Neural crest cell (in vitro differentiated cells): Measurements from ENCODE around the gene NF1. TPM values are rescaled to one million over a fixed set of nuclear protein-coding genes. Genes with fewer than 3 reads are reported as not detected.
"Not testable (repeated sequence)": the region's sequence is repeated elsewhere in the genome, so short reads cannot be mapped to it uniquely, and the experiment has no call there.

ENCODE experiments used
- DNase-seq: peaks from one replicate; pipeline ENCODE4 v3.0.0; 2021; ENCODE audit warnings: low read depth, mixed read lengths, low spot score
- H3K27ac Mint-ChIP-seq: one replicate; pipeline ENCODE4 v1.8.0; 2021; ENCODE audit warnings: mild to moderate bottlenecking, mixed read lengths; ENCODE audit not compliant: unreplicated experiment
- H3K27me3 Mint-ChIP-seq: 2 replicates; pipeline ENCODE4 v1.8.0; 2021; ENCODE audit warnings: low read depth, mild to moderate bottlenecking, mixed read lengths
- H3K36me3 Mint-ChIP-seq: 2 replicates; pipeline ENCODE4 v1.8.0; 2021; ENCODE audit warnings: low read depth, mild to moderate bottlenecking, mixed read lengths
- H3K4me1 Mint-ChIP-seq: 2 replicates; pipeline ENCODE4 v1.8.0; 2021; ENCODE audit warnings: mixed read lengths
- H3K4me3 Mint-ChIP-seq: one replicate; pipeline ENCODE4 v1.8.0; 2021; ENCODE audit warnings: mild to moderate bottlenecking, mixed read lengths
- H3K9me3 Mint-ChIP-seq: 2 replicates; pipeline ENCODE4 v1.8.0; 2021; ENCODE audit warnings: mixed read lengths
- long read RNA-seq: library from polyadenylated mRNA; unstranded; transcript quantifications from one replicate; pipeline ENCODE4 v2.0.0, GENCODE V29; 2020
- total RNA-seq: library from RNA; stranded (reverse); gene quantifications from 2 replicates; pipeline ENCODE4 v1.2.1, GENCODE V29; 2021
- TF ChIP-seq, protein P1 (sequence below): fragments of 200-600 bp; sonication (generic); conservative IDR thresholded peaks from 2 replicates; pipeline ENCODE4 v1.5.0; 2021; ENCODE audit warnings: antibody characterized with exemption, mild to moderate bottlenecking

NF1 gene, protein sequence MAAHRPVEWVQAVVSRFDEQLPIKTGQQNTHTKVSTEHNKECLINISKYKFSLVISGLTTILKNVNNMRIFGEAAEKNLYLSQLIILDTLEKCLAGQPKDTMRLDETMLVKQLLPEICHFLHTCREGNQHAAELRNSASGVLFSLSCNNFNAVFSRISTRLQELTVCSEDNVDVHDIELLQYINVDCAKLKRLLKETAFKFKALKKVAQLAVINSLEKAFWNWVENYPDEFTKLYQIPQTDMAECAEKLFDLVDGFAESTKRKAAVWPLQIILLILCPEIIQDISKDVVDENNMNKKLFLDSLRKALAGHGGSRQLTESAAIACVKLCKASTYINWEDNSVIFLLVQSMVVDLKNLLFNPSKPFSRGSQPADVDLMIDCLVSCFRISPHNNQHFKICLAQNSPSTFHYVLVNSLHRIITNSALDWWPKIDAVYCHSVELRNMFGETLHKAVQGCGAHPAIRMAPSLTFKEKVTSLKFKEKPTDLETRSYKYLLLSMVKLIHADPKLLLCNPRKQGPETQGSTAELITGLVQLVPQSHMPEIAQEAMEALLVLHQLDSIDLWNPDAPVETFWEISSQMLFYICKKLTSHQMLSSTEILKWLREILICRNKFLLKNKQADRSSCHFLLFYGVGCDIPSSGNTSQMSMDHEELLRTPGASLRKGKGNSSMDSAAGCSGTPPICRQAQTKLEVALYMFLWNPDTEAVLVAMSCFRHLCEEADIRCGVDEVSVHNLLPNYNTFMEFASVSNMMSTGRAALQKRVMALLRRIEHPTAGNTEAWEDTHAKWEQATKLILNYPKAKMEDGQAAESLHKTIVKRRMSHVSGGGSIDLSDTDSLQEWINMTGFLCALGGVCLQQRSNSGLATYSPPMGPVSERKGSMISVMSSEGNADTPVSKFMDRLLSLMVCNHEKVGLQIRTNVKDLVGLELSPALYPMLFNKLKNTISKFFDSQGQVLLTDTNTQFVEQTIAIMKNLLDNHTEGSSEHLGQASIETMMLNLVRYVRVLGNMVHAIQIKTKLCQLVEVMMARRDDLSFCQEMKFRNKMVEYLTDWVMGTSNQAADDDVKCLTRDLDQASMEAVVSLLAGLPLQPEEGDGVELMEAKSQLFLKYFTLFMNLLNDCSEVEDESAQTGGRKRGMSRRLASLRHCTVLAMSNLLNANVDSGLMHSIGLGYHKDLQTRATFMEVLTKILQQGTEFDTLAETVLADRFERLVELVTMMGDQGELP (N-terminal part only)
- total RNA-seq: 60.6 and 62.9 TPM in 2 replicates
- long read RNA-seq, partial matches to known transcripts: 6 of 11 reads
- long read RNA-seq, other reads (novel, unspliced or antisense): 4 of 11 reads

DNA sequence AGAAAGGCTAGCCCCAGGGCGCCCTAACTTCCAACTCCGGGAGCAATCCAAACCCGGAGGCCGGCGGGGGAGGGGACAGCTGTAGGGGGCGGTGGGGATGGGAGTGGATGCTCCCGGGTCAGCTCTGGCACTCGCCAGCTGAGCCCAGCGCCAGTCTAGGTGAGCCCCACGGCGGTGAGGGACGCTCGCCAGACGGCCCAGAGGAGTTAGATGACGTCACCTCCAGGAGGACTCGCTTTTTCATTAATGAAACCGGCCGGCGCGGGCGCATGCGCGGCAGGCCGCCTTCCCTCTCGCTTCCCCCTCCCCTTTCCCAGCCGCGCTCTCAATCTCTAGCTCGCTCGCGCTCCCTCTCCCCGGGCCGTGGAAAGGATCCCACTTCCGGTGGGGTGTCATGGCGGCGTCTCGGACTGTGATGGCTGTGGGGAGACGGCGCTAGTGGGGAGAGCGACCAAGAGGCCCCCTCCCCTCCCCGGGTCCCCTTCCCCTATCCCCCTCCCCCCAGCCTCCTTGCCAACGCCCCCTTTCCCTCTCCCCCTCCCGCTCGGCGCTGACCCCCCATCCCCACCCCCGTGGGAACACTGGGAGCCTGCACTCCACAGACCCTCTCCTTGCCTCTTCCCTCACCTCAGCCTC, at the start of gene NF1:
NF1 (plus strand) TSS at position 378 of the 636 bp plus-strand sequence. CDS start 333 bp downstream, outside the sequence.
- Mint-ChIP-seq H3K4me3 (peak within 1 kb of the TSS; percentile 97), H3K4me1 (peaks cover 21% of the 10 kb centered on the region), H3K27ac (peak within 1 kb of the TSS; percentile 98), H3K9me3 (no peaks in the 10 kb centered on the region), H3K27me3 (no peaks in the 10 kb centered on the region), H3K36me3 (no peaks in the 10 kb centered on the region)
- TF ChIP-seq, protein P1, sequence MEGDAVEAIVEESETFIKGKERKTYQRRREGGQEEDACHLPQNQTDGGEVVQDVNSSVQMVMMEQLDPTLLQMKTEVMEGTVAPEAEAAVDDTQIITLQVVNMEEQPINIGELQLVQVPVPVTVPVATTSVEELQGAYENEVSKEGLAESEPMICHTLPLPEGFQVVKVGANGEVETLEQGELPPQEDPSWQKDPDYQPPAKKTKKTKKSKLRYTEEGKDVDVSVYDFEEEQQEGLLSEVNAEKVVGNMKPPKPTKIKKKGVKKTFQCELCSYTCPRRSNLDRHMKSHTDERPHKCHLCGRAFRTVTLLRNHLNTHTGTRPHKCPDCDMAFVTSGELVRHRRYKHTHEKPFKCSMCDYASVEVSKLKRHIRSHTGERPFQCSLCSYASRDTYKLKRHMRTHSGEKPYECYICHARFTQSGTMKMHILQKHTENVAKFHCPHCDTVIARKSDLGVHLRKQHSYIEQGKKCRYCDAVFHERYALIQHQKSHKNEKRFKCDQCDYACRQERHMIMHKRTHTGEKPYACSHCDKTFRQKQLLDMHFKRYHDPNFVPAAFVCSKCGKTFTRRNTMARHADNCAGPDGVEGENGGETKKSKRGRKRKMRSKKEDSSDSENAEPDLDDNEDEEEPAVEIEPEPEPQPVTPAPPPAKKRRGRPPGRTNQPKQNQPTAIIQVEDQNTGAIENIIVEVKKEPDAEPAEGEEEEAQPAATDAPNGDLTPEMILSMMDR: no peak
- DNase-seq: peak; percentile 91

DNA sequence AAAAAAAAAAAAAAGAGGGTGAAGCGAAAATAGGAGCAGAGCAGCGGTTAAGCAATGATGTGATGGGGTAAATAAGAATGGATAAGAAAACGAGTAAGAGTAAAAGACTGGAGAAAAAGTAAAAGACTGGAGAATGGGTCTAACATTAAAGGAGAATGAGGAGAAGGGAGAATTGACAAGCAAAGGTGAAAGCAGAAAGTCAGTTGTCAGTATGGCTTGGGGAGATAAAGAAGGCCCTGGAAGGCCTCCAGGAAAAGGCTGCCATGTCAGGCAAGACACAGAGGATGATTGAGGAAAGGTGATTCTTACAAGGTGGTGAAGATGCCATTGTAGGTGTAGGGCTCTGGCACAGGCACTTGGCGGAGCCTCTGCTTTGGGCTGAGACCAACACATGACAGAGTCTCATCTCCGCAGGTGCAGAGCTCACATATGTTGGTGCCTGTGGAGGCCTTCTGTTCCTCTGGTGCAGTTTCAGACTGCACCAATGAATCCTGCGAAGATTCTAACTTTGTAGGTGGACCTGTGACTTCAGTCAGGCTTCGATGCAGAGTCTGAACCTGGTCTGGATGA, 47.8 kb upstream of the NF1 start:
- DNase-seq, H3K9me3 Mint-ChIP-seq, H3K4me1 Mint-ChIP-seq, H3K27me3 Mint-ChIP-seq, H3K27ac Mint-ChIP-seq, H3K4me3 Mint-ChIP-seq, H3K36me3 Mint-ChIP-seq: not testable (repeated sequence)

- no peak for DNase-seq
- TF ChIP-seq, protein P1: no peak
- Mint-ChIP-seq H3K4me3 (no peak overlapping the region), H3K9me3 (no peaks in the 10 kb centered on the region), H3K36me3 (peaks cover 2% of the 10 kb centered on the region), H3K4me1 (peaks cover 4% of the 10 kb centered on the region), H3K27ac (no peak overlapping the region), H3K27me3 (no peaks in the 10 kb centered on the region)
Measured at GRCh38 chr17:31048142-31048541, 46.6 kb upstream of the NF1 start.

GRCh38 chr17:31048780-31049179, 46.0 kb upstream of the NF1 start:
- H3K27ac Mint-ChIP-seq: no peak overlapping the region
- peaks cover 2% of the 10 kb centered on the region for H3K36me3 Mint-ChIP-seq
- no peak overlapping the region for H3K4me3 Mint-ChIP-seq
- H3K27me3 Mint-ChIP-seq: no peaks in the 10 kb centered on the region
- peaks cover 5% of the 10 kb centered on the region for H3K4me1 Mint-ChIP-seq
- TF ChIP-seq, protein P1: no peak
- H3K9me3 Mint-ChIP-seq: no peaks in the 10 kb centered on the region
- DNase-seq: no peak

GRCh38 chr17:31050948-31051347, 43.8 kb upstream of the NF1 start:
- TF ChIP-seq, protein P1: no peak
- H3K27ac Mint-ChIP-seq: no peak overlapping the region
- no peak for DNase-seq
- H3K9me3 Mint-ChIP-seq: no peaks in the 10 kb centered on the region
- H3K4me1 Mint-ChIP-seq: peaks cover 5% of the 10 kb centered on the region
- H3K36me3 Mint-ChIP-seq: peaks cover 2% of the 10 kb centered on the region
- no peak overlapping the region for H3K4me3 Mint-ChIP-seq
- no peaks in the 10 kb centered on the region for H3K27me3 Mint-ChIP-seq
